EH (cell line): ENCODE data around the gene CHIA.

Source experiments
- DNase-seq: peaks from one replicate; pipeline ENCODE4 v3.0.0-alpha.2; 2015; ENCODE audit warnings: low read depth

CHIA gene

DNA sequence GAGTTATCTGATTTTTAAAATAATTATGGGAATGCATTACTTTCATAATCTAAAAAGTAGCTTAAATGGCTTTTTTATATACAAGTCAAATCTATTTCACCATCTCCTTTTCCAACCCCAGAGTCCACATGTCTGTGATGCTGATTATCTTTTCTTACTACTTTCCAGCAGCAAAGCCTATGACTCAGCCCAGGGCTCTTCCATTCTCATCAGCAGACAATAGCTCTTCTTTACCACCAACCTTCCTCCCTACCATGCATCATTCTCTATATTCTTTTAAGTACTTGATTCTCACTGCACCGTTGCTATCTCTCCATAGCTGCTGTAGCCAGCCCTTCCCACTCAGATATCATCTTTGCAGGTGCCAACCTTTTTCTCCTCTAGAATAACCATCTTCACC lies 75.6 kb downstream of the CHIA start:
- DNase-seq = peak; percentile 51

DNA sequence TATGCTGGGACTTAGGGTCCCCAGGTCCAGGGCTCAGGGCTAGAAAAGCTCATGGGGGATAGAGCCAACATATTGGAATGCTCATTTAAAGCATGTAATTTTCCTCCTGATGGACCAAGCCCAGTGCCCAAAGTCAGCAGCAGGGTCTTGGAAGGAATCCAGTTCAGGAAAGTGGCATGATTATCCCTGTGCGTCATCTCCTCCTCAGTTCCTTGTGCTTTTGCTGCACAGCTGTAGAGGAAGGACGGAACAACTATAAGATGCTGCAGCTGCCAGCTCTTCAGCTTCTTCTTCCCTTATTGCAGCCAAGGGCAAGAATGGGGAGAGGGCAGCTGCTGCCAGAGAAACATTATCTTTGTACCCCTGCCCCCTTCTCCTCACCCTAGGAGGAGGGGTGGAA lies 78.5 kb downstream of the CHIA start:
- DNase-seq = no peak

DNA sequence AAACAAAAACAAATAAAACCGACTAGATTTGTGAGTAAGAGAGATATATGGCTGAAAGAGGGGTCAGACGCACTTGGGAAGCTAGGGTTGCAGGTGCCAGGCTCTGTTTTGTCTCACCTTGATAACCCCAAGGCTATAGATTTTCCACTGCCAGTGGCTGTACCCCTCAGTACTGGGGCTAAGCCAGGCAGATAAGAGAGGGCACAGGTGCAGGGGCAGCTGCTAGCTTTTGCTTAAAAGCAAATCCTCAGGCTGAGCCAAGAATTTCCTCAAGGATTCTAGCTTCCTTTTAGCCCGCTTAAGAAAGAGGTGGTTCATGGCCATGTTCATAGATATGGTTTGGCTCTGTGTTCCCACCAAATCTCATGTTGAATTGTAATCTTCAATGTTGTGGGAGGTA lies 79.0 kb downstream of the CHIA start:
- no peak for DNase-seq
